SK-N-SH (cell line): Measurements from ENCODE around the gene RNF227. TPM values are rescaled to one million over a fixed set of nuclear protein-coding genes. Genes with fewer than 3 reads are reported as not detected.

Source experiments
- CTCF ChIA-PET: fragments of 300-600, 350-600 bp; formaldehyde crosslinking; extraction: SDS; loops from one replicate; lab custom pipeline; 2021; lab: Yijun Ruan, JAX
- POLR2A ChIA-PET: fragments of 350-600 bp; sonication (Branson Sonifier 250); formaldehyde crosslinking; extraction: SDS; loops from one replicate; lab custom pipeline; 2020; ENCODE audit warnings: antibody characterized with exemption, inconsistent platforms; lab: Yijun Ruan, JAX
- DNase-seq: peaks from one replicate; pipeline ENCODE4 v3.0.0; 2012
- H2AFZ ChIP-seq: fragments of 200-600 bp; sonication (generic); 2 replicates; pipeline ENCODE4 v1.8.1; 2016; ENCODE audit warnings: antibody characterized with exemption, mild to moderate bottlenecking, low read depth
- H3F3A ChIP-seq: fragments of 200-600 bp; sonication (generic); replicated peaks from 2 replicates; pipeline ENCODE3; 2016; ENCODE audit warnings: antibody characterized with exemption, mild to moderate bottlenecking; ENCODE audit not compliant: insufficient read depth
- H3K27ac ChIP-seq, 2 experiments: fragments of 200-500 bp in 1 of 2; fragments of 200-600 bp in 1 of 2; sonication (Bioruptor generic) in 1 of 2; sonication (generic), shearing (Covaris generic) in 1 of 2; 2 replicates each; pipeline versions ENCODE4 v1.5.1 to v1.6.1; 2014 to 2016; ENCODE audit warnings: low read depth in 2 of 2, inconsistent platforms in 1 of 2, low read length in 1 of 2, mild to moderate bottlenecking in 1 of 2, mixed read lengths in 1 of 2
- H3K27me3 ChIP-seq: fragments of 200-600 bp; sonication (generic), shearing (Covaris generic); 2 replicates; pipeline ENCODE4 v1.6.1; 2016; ENCODE audit warnings: mixed run types; ENCODE audit not compliant: insufficient read depth
- H3K36me3 ChIP-seq, 2 experiments: fragments of 200-500 bp in 1 of 2; fragments of 200-600 bp in 1 of 2; sonication (Bioruptor generic) in 1 of 2; sonication (generic) in 1 of 2; replicated peaks in 1 of 2; 2 replicates each; pipeline versions ENCODE3 to v1.5.1; 2014 to 2016; ENCODE audit warnings: low read length in 1 of 2, mild to moderate bottlenecking in 1 of 2; ENCODE audit not compliant: insufficient read depth in 2 of 2, control insufficient read depth in 1 of 2
- H3K4me1 ChIP-seq, 2 experiments: fragments of 200-500 bp in 1 of 2; fragments of 200-600 bp in 1 of 2; sonication (Bioruptor generic) in 1 of 2; sonication (generic), shearing (Covaris generic) in 1 of 2; 2 replicates each; pipeline versions ENCODE4 v1.5.1 to v1.6.1; 2014 to 2016; ENCODE audit warnings: low read depth in 1 of 2, low read length in 1 of 2, mixed run types in 1 of 2; ENCODE audit not compliant: insufficient read depth in 2 of 2, control insufficient read depth in 1 of 2
- H3K4me2 ChIP-seq: fragments of 200-600 bp; sonication (generic), shearing (Covaris generic); 2 replicates; pipeline ENCODE4 v1.6.1; 2017; ENCODE audit warnings: mixed run types
- H3K4me3 ChIP-seq, 2 experiments: fragments of 200-500 bp in 1 of 2; fragments of 200-600 bp in 1 of 2; sonication (Bioruptor generic) in 1 of 2; sonication (generic), shearing (Covaris generic) in 1 of 2; 2 replicates each; pipeline versions ENCODE4 v1.5.1 to v1.8.1; 2014 to 2016; ENCODE audit warnings: low read depth in 2 of 2, inconsistent platforms in 1 of 2, low read length in 1 of 2, mild to moderate bottlenecking in 1 of 2, mixed read lengths in 1 of 2, moderate library complexity in 1 of 2
- H3K79me2 ChIP-seq: fragments of 200-600 bp; sonication (generic); 2 replicates; pipeline ENCODE4 v1.8.1; 2017; ENCODE audit warnings: mild to moderate bottlenecking; ENCODE audit not compliant: insufficient read depth
- H3K9ac ChIP-seq: fragments of 200-600 bp; sonication (generic); 2 replicates; pipeline ENCODE4 v1.6.1; 2017; ENCODE audit warnings: mixed run types
- H3K9me2 ChIP-seq: fragments of 200-600 bp; sonication (generic); 2 replicates; pipeline ENCODE4 v1.6.1; 2017; ENCODE audit warnings: mixed run types
- H3K9me3 ChIP-seq: fragments of 200-600 bp; sonication (generic); 2 replicates; pipeline ENCODE4 v1.6.1; 2017; ENCODE audit warnings: mixed run types, mild to moderate bottlenecking, moderate library complexity
- H4K20me1 ChIP-seq: fragments of 200-600 bp; sonication (generic); 2 replicates; pipeline ENCODE4 v1.6.1; 2017; ENCODE audit warnings: mild to moderate bottlenecking, mixed run types; ENCODE audit not compliant: insufficient read depth
- CHD2 ChIP-seq: fragments of 150-350 bp; IDR thresholded peaks from 2 replicates; pipeline ENCODE4 v1.6.1; 2018; ENCODE audit warnings: low read length; ENCODE audit not compliant: partially characterized antibody
- FOXJ3 ChIP-seq: sonication (generic); formaldehyde crosslinking; IDR thresholded peaks from 2 replicates; pipeline ENCODE4 v1.5.1; 2020; ENCODE audit warnings: mild to moderate bottlenecking, missing genetic modification reagents
- GABPA ChIP-seq: IDR thresholded peaks from 2 replicates; pipeline ENCODE4 v1.4.0; 2012; ENCODE audit warnings: low read depth, mild to moderate bottlenecking
- GATA2 ChIP-seq: sonication (generic); formaldehyde crosslinking; IDR thresholded peaks from 2 replicates; pipeline ENCODE4 v1.5.0; 2020; ENCODE audit warnings: mild to moderate bottlenecking, missing genetic modification reagents
- JUND ChIP-seq: IDR thresholded peaks from 2 replicates; pipeline ENCODE4 v1.4.0; 2012
- MEF2A ChIP-seq: IDR thresholded peaks from 2 replicates; pipeline ENCODE4 v1.4.0; 2012; ENCODE audit warnings: low read depth, borderline replicate concordance
- NRF1 ChIP-seq: IDR thresholded peaks from 2 replicates; pipeline ENCODE4 v1.6.1; 2012; ENCODE audit warnings: low read depth, mild to moderate bottlenecking, low read length
- POLR2AphosphoS5 ChIP-seq: IDR thresholded peaks from 2 replicates; pipeline ENCODE4 v1.6.1; 2012; ENCODE audit warnings: low read depth, low read length
- RAD21 ChIP-seq: IDR thresholded peaks from 2 replicates; pipeline ENCODE4 v1.6.1; 2012; ENCODE audit warnings: mild to moderate bottlenecking, low read length
- RXRA ChIP-seq: IDR thresholded peaks from 2 replicates; pipeline ENCODE4 v1.4.0; 2012; ENCODE audit warnings: low read depth, mild to moderate bottlenecking, borderline replicate concordance
- TAF1 ChIP-seq: IDR thresholded peaks from 2 replicates; pipeline ENCODE4 v1.6.1; 2012; ENCODE audit warnings: low read depth, mild to moderate bottlenecking, low read length, moderate library complexity, borderline replicate concordance
- TEAD4 ChIP-seq: IDR thresholded peaks from 2 replicates; pipeline ENCODE4 v1.4.0; 2012; ENCODE audit warnings: mild to moderate bottlenecking, borderline replicate concordance; ENCODE audit not compliant: insufficient read depth
- YY1 ChIP-seq: IDR thresholded peaks from 2 replicates; pipeline ENCODE4 v1.4.0; 2012; ENCODE audit warnings: low read depth, mild to moderate bottlenecking
- WGBS: methylation state at CpG from one replicate; pipeline ENCODE4 v1.1.6; 2017; ENCODE audit warnings: low lambda C conversion rate; 5-methylcytosine and 5-hydroxymethylcytosine counted together
- polyA plus RNA-seq, 3 experiments: library from polyadenylated mRNA; depleted of rRNA; stranded (reverse); fragments of >200 nt; gene quantifications; 2 replicates each; pipeline ENCODE4 v1.2.3, GENCODE V29; 2012
- TF ChIP-seq, protein P1 (sequence below): IDR thresholded peaks from 2 replicates; pipeline ENCODE4; 2012
- TF ChIP-seq, protein P2 (sequence below): fragments of 150-350 bp; IDR thresholded peaks from 2 replicates; pipeline ENCODE4 v1.6.1; 2016; ENCODE audit warnings: mild to moderate bottlenecking, low read depth, low read length
- TF ChIP-seq, protein P3 (sequence below): IDR thresholded peaks from 2 replicates; pipeline ENCODE4 v1.4.0; 2012; ENCODE audit warnings: low read depth, borderline replicate concordance
- TF ChIP-seq, protein P4 (sequence below): IDR thresholded peaks from 2 replicates; pipeline ENCODE4 v1.6.1; 2012; ENCODE audit warnings: mild to moderate bottlenecking, low read depth, low read length, moderate library complexity
- TF ChIP-seq, protein P5 (sequence below): fragments of 150-350 bp; IDR thresholded peaks from 2 replicates; pipeline ENCODE4 v1.6.1; 2017; ENCODE audit warnings: antibody characterized with exemption, low read length, low read depth, borderline replicate concordance

RNF227 gene
- polyA plus RNA-seq, 1 of the 3 experiments (the other 2 are of a cell fraction): 7.4 TPM

DNA sequence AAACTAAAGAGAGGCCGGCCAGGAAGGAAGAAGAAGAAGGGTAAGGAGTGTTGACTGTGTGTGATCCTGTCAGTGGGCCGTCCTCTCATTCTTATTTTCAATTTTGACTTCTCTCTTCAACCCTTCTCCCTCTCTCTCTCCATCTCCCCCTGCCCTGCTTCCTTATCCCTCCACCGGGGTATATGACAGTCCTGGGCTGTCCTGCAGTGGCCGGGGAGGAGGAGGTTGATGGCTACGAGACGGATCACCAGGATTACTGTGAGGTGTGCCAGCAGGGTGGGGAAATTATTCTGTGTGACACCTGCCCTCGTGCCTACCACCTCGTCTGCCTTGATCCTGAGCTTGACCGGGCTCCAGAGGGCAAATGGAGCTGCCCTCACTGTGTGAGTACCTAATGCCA, 21.9 kb downstream of the RNF227 start:
- no peaks in the 10 kb centered on the region for H3K27me3 ChIP-seq
- H3K9ac ChIP-seq: no peak overlapping the region
- 90% methylated on average over 9 of the region's 9 CpGs for WGBS
- DNase-seq: no peak
- no peaks in the 10 kb centered on the region for H3K9me3 ChIP-seq
- no peak overlapping the region for H3K4me2 ChIP-seq
- no peak for TF ChIP-seq GABPA
- no peak for TF ChIP-seq RXRA
- TF ChIP-seq YY1: no peak
- TF ChIP-seq NRF1: no peak
- TF ChIP-seq FOXJ3 (CRISPR knock-in tag): no peak
- no peak for TF ChIP-seq CHD2
- TF ChIP-seq, protein P1, sequence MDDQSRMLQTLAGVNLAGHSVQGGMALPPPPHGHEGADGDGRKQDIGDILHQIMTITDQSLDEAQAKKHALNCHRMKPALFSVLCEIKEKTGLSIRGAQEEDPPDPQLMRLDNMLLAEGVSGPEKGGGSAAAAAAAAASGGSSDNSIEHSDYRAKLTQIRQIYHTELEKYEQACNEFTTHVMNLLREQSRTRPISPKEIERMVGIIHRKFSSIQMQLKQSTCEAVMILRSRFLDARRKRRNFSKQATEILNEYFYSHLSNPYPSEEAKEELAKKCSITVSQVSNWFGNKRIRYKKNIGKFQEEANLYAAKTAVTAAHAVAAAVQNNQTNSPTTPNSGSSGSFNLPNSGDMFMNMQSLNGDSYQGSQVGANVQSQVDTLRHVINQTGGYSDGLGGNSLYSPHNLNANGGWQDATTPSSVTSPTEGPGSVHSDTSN: no peak
- no peak for TF ChIP-seq MEF2A
- no peak for TF ChIP-seq RAD21
- no peak for TF ChIP-seq JUND
- no peak for TF ChIP-seq POLR2AphosphoS5
- TF ChIP-seq GATA2: no peak
- TF ChIP-seq, protein P2, sequence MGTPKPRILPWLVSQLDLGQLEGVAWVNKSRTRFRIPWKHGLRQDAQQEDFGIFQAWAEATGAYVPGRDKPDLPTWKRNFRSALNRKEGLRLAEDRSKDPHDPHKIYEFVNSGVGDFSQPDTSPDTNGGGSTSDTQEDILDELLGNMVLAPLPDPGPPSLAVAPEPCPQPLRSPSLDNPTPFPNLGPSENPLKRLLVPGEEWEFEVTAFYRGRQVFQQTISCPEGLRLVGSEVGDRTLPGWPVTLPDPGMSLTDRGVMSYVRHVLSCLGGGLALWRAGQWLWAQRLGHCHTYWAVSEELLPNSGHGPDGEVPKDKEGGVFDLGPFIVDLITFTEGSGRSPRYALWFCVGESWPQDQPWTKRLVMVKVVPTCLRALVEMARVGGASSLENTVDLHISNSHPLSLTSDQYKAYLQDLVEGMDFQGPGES: no peak
- TF ChIP-seq, protein P3, sequence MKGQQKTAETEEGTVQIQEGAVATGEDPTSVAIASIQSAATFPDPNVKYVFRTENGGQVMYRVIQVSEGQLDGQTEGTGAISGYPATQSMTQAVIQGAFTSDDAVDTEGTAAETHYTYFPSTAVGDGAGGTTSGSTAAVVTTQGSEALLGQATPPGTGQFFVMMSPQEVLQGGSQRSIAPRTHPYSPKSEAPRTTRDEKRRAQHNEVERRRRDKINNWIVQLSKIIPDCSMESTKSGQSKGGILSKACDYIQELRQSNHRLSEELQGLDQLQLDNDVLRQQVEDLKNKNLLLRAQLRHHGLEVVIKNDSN: no peak
- TF ChIP-seq, protein P4, sequence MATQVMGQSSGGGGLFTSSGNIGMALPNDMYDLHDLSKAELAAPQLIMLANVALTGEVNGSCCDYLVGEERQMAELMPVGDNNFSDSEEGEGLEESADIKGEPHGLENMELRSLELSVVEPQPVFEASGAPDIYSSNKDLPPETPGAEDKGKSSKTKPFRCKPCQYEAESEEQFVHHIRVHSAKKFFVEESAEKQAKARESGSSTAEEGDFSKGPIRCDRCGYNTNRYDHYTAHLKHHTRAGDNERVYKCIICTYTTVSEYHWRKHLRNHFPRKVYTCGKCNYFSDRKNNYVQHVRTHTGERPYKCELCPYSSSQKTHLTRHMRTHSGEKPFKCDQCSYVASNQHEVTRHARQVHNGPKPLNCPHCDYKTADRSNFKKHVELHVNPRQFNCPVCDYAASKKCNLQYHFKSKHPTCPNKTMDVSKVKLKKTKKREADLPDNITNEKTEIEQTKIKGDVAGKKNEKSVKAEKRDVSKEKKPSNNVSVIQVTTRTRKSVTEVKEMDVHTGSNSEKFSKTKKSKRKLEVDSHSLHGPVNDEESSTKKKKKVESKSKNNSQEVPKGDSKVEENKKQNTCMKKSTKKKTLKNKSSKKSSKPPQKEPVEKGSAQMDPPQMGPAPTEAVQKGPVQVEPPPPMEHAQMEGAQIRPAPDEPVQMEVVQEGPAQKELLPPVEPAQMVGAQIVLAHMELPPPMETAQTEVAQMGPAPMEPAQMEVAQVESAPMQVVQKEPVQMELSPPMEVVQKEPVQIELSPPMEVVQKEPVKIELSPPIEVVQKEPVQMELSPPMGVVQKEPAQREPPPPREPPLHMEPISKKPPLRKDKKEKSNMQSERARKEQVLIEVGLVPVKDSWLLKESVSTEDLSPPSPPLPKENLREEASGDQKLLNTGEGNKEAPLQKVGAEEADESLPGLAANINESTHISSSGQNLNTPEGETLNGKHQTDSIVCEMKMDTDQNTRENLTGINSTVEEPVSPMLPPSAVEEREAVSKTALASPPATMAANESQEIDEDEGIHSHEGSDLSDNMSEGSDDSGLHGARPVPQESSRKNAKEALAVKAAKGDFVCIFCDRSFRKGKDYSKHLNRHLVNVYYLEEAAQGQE: no peak
- no peak for TF ChIP-seq TEAD4
- TF ChIP-seq TAF1: no peak
- TF ChIP-seq, protein P5, sequence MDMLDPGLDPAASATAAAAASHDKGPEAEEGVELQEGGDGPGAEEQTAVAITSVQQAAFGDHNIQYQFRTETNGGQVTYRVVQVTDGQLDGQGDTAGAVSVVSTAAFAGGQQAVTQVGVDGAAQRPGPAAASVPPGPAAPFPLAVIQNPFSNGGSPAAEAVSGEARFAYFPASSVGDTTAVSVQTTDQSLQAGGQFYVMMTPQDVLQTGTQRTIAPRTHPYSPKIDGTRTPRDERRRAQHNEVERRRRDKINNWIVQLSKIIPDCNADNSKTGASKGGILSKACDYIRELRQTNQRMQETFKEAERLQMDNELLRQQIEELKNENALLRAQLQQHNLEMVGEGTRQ: no peak
- H3K36me3 ChIP-seq: peaks cover 64 to 81% of the 10 kb centered on the region in 2 experiments
- peaks cover 13% of the 10 kb centered on the region for H3K79me2 ChIP-seq
- H3F3A ChIP-seq: no peaks in the 10 kb centered on the region
- peaks cover 3% of the 10 kb centered on the region; the same call in 1 of the 2 replicates for H4K20me1 ChIP-seq
- H3K4me1 ChIP-seq: peaks cover 7 to 9% of the 10 kb centered on the region in 2 experiments; a peak in 3 of 4 replicates
- ChIA-PET POLR2A (no interaction called here), CTCF (interaction anchor here (3.5 to 9.4 kb wide), 2 partner anchors 31 to 32 kb away, joined by 13 to 143 read pairs; no protein-coding TSS in a partner anchor)
- H3K4me3 ChIP-seq: no peak overlapping the region
- H2AFZ ChIP-seq: no peak overlapping the region
- no peak overlapping the region for H3K27ac ChIP-seq
- H3K9me2 ChIP-seq: no peaks in the 10 kb centered on the region
